Measurements from ENCODE around the gene MTA1.

GRCh38 chr14:105421723-105422615 is 2.3 kb downstream of the MTA1 start:
- TF ChIP-seq, protein P1, sequence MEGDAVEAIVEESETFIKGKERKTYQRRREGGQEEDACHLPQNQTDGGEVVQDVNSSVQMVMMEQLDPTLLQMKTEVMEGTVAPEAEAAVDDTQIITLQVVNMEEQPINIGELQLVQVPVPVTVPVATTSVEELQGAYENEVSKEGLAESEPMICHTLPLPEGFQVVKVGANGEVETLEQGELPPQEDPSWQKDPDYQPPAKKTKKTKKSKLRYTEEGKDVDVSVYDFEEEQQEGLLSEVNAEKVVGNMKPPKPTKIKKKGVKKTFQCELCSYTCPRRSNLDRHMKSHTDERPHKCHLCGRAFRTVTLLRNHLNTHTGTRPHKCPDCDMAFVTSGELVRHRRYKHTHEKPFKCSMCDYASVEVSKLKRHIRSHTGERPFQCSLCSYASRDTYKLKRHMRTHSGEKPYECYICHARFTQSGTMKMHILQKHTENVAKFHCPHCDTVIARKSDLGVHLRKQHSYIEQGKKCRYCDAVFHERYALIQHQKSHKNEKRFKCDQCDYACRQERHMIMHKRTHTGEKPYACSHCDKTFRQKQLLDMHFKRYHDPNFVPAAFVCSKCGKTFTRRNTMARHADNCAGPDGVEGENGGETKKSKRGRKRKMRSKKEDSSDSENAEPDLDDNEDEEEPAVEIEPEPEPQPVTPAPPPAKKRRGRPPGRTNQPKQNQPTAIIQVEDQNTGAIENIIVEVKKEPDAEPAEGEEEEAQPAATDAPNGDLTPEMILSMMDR (IDR thresholded peaks at IDR 0.05): no peak
- no peak for TF ChIP-seq POLR2A (IDR thresholded peaks at IDR 0.05)

All from uterus (tissue), 2 donors.